ENCODE measurements around the gene RGS10.

DNA sequence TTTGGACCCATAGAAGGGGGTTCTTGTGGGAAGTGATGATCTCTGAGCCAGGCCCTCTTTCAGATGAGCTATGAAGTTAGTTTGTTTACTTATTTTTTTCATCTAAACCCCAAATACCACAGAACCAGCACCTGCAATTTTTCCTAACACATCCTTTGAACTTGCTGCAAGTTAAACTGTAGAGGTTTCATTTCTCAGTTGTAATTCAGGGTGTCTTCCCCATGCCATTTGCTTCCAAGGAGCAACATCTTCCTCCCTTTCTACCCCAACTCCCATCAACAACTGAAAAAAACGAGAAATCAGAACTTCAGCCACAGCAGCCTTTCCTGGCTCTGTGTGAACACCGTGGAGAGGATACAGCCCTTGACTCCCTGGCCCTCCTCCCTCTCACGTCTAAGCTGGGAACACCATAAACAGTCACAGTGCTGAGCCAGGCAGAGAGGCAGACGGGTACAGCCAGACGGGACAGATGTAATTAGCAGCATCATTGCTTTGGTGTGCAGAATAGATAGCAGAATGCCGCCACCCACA lies 63.6 kb downstream of the RGS10 start:
- TF ChIP-seq ZBTB44 (tag by site-specific recombination; IDR thresholded peaks at IDR 0.05) (no peak), HIC1 (tag by site-specific recombination; IDR thresholded peaks at IDR 0.05) (no peak), ZNF473 (tag by site-specific recombination; IDR thresholded peaks at IDR 0.05) (no peak), GLIS1 (tag by site-specific recombination; IDR thresholded peaks at IDR 0.05) (no peak), ZNF169 (tag by site-specific recombination; IDR thresholded peaks at IDR 0.05) (no peak), ZNF239 (tag by site-specific recombination; IDR thresholded peaks at IDR 0.05) (no peak), ZFP69B (tag by site-specific recombination; IDR thresholded peaks at IDR 0.05) (no peak)
- TF ChIP-seq, protein P1, sequence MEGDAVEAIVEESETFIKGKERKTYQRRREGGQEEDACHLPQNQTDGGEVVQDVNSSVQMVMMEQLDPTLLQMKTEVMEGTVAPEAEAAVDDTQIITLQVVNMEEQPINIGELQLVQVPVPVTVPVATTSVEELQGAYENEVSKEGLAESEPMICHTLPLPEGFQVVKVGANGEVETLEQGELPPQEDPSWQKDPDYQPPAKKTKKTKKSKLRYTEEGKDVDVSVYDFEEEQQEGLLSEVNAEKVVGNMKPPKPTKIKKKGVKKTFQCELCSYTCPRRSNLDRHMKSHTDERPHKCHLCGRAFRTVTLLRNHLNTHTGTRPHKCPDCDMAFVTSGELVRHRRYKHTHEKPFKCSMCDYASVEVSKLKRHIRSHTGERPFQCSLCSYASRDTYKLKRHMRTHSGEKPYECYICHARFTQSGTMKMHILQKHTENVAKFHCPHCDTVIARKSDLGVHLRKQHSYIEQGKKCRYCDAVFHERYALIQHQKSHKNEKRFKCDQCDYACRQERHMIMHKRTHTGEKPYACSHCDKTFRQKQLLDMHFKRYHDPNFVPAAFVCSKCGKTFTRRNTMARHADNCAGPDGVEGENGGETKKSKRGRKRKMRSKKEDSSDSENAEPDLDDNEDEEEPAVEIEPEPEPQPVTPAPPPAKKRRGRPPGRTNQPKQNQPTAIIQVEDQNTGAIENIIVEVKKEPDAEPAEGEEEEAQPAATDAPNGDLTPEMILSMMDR (tag by site-specific recombination; IDR thresholded peaks at IDR 0.05), result no peak

All from HEK293 (cell line).